GM12878 (cell line): Measurements from ENCODE around the gene TIMD4.

Experiments used
- HDAC2 ChIP-seq: fragments of 200-600 bp; sonication (generic); IDR thresholded peaks from 2 replicates; pipeline ENCODE4 v1.6.1; 2017
- PML ChIP-seq: IDR thresholded peaks from 2 replicates; pipeline ENCODE4 v1.6.1; 2012; ENCODE audit warnings: low read length, inconsistent platforms
- ZNF274 ChIP-seq: IDR thresholded peaks from one replicate; pipeline ENCODE4 v1.8.0; 2011; ENCODE audit not compliant: insufficient read length, insufficient read depth
- TF ChIP-seq, protein P1 (sequence below), 3 experiments: IDR thresholded peaks in 2 of 3; conservative IDR thresholded peaks in 1 of 3; 2 replicates each; pipeline ENCODE4 v1.5.1; 2011; ENCODE audit warnings: low read depth in 3 of 3, low read length in 3 of 3, mild to moderate bottlenecking in 3 of 3, control low read depth in 2 of 3, moderate library complexity in 2 of 3, inconsistent platforms in 1 of 3, mixed read lengths in 1 of 3; ENCODE audit not compliant: control insufficient read depth in 2 of 3, insufficient read depth in 1 of 3; ENCODE audit errors: extremely low read depth in 1 of 3
- TF ChIP-seq, protein P2 (sequence below): IDR thresholded peaks from 2 replicates; pipeline ENCODE4 v1.6.1; 2011; ENCODE audit warnings: borderline replicate concordance, low read depth, mild to moderate bottlenecking, moderate library complexity, low read length; ENCODE audit not compliant: insufficient read depth, poor library complexity, severe bottlenecking
- TF ChIP-seq, protein P3 (sequence below): IDR thresholded peaks from 2 replicates; pipeline ENCODE4 v1.6.1; 2011; ENCODE audit warnings: mild to moderate bottlenecking, low read depth, low read length, moderate library complexity; ENCODE audit not compliant: insufficient replicate concordance

- TF ChIP-seq ZNF274 (no peak), PML (no peak), HDAC2 (no peak)
- TF ChIP-seq, protein P1, sequence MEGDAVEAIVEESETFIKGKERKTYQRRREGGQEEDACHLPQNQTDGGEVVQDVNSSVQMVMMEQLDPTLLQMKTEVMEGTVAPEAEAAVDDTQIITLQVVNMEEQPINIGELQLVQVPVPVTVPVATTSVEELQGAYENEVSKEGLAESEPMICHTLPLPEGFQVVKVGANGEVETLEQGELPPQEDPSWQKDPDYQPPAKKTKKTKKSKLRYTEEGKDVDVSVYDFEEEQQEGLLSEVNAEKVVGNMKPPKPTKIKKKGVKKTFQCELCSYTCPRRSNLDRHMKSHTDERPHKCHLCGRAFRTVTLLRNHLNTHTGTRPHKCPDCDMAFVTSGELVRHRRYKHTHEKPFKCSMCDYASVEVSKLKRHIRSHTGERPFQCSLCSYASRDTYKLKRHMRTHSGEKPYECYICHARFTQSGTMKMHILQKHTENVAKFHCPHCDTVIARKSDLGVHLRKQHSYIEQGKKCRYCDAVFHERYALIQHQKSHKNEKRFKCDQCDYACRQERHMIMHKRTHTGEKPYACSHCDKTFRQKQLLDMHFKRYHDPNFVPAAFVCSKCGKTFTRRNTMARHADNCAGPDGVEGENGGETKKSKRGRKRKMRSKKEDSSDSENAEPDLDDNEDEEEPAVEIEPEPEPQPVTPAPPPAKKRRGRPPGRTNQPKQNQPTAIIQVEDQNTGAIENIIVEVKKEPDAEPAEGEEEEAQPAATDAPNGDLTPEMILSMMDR (IDR thresholded peaks at IDR 0.05 in 2 of 3, conservative IDR thresholded peaks at IDR 0.05 in 1 of 3; ENCODE audit: control insufficient read depth in 2 of 3, extremely low read depth in 1 of 3, insufficient read depth in 1 of 3, low read depth in 3 of 3, low read length in 3 of 3) = no peak
- TF ChIP-seq, protein P2, sequence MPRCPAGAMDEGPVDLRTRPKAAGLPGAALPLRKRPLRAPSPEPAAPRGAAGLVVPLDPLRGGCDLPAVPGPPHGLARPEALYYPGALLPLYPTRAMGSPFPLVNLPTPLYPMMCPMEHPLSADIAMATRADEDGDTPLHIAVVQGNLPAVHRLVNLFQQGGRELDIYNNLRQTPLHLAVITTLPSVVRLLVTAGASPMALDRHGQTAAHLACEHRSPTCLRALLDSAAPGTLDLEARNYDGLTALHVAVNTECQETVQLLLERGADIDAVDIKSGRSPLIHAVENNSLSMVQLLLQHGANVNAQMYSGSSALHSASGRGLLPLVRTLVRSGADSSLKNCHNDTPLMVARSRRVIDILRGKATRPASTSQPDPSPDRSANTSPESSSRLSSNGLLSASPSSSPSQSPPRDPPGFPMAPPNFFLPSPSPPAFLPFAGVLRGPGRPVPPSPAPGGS = no peak
- TF ChIP-seq, protein P3, sequence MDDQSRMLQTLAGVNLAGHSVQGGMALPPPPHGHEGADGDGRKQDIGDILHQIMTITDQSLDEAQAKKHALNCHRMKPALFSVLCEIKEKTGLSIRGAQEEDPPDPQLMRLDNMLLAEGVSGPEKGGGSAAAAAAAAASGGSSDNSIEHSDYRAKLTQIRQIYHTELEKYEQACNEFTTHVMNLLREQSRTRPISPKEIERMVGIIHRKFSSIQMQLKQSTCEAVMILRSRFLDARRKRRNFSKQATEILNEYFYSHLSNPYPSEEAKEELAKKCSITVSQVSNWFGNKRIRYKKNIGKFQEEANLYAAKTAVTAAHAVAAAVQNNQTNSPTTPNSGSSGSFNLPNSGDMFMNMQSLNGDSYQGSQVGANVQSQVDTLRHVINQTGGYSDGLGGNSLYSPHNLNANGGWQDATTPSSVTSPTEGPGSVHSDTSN = no peak
Measured at GRCh38 chr5:156913355-156913718, 49.7 kb downstream of the TIMD4 start.
